OCI-LY3 (cell line): ENCODE results near the gene CBL.
A peak's percentile ranks its signal among the peaks of the same experiment; 100 is the strongest.

Source experiments
- H2AFZ ChIP-seq: fragments of 200-600, 300-600 bp; shearing (Covaris generic); 2 replicates; pipeline ENCODE4 v1.6.0; 2014; ENCODE audit warnings: antibody characterized with exemption, low read depth, low read length
- H3K27ac ChIP-seq: fragments of 200-600, 300-600 bp; sonication (generic); 2 replicates; pipeline ENCODE4 v1.5.1; 2014; ENCODE audit warnings: mild to moderate bottlenecking, low read length, moderate library complexity, mixed read lengths
- H3K27me3 ChIP-seq: fragments of 200-600, 300-600 bp; sonication (generic); 2 replicates; pipeline ENCODE4 v1.6.1; 2014; ENCODE audit warnings: low read depth, low read length, mixed read lengths
- H3K36me3 ChIP-seq: fragments of 200-600, 300-600 bp; sonication (generic); replicated peaks from 2 replicates; pipeline ENCODE3; 2014; ENCODE audit warnings: low read depth, low read length, mixed read lengths
- H3K4me1 ChIP-seq: fragments of 300-600, 200-600 bp; sonication (generic); 2 replicates; pipeline ENCODE4 v1.6.1; 2014; ENCODE audit warnings: low read length, mixed read lengths
- H3K4me2 ChIP-seq: fragments of 200-600, 300-600 bp; sonication (generic); 2 replicates; pipeline ENCODE4 v1.6.1; 2014; ENCODE audit warnings: low read length, mixed read lengths
- H3K4me3 ChIP-seq: fragments of 300-600, 200-600 bp; sonication (generic); 2 replicates; pipeline ENCODE4 v1.5.1; 2014; ENCODE audit warnings: antibody characterized with exemption, mild to moderate bottlenecking, low read length, moderate library complexity
- H3K79me2 ChIP-seq: fragments of 300-600, 200-600 bp; shearing (Covaris generic); 2 replicates; pipeline ENCODE4 v1.6.1; 2014; ENCODE audit warnings: mild to moderate bottlenecking, low read length, mixed read lengths
- H3K9ac ChIP-seq: fragments of 300-600, 200-600 bp; shearing (Covaris generic); 2 replicates; pipeline ENCODE4 v1.6.0; 2014; ENCODE audit warnings: mild to moderate bottlenecking, low read length, moderate library complexity
- H3K9me3 ChIP-seq: fragments of 200-600, 300-600 bp; shearing (Covaris generic); 2 replicates; pipeline ENCODE4 v1.6.1; 2014; ENCODE audit warnings: low read length, mixed read lengths; ENCODE audit not compliant: insufficient read depth
- H4K20me1 ChIP-seq: fragments of 200-600, 300-600 bp; sonication (generic); 2 replicates; pipeline ENCODE4 v1.6.1; 2016; ENCODE audit warnings: low read length, mixed read lengths; ENCODE audit not compliant: insufficient read depth
- EZH2phosphoT487 ChIP-seq: fragments of 200-600 bp; shearing (Covaris generic); IDR thresholded peaks from 2 replicates; pipeline ENCODE4 v1.6.1; 2018; ENCODE audit warnings: antibody characterized with exemption, mixed run types, low read depth
- TF ChIP-seq, protein P1 (sequence below): fragments of 200-600, 300-600 bp; sonication (generic); IDR thresholded peaks from 2 replicates; pipeline ENCODE4 v1.5.1; 2014; ENCODE audit warnings: antibody characterized with exemption, low read length, low read depth

CBL gene

DNA sequence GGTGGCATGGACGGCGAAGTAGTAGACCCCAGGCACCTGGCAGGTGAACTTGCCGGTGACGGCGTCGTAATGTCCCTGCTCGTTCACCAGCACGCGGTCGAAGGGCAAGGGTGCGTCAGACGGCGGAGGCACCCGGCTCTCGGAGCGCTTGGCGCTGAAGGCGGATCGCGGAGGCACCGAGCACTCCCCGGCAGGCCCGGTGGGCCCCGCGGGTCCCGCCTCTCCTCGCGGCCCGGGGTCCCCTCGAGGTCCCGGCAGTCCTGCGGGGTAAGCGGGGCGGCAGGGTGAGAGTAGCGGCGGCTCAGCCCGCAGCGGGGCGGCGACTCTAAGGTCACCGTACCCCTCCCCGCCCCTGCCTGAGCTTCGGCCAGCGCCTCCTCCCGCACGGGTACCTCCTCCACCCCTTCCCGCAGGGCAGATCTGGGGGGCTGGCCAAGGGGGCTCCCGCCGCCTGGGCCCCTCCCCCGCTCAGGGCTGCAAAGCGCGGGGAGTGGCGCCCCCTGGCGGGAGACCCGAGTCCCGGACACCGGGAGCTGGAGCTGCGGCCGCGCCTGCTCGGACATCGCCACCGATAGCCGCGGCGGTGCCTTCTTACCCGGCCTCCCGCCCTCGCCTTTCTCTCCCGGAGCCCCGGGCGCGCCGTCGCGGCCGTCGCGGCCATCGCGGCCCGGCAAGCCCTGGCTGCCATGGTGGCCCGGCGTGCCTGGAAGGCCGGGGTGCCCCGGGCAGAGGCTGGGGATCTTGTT is 133.6 kb downstream of the CBL start:
- H3K4me3 ChIP-seq, result no peak overlapping the region
- H3K9ac ChIP-seq, result no peak overlapping the region
- peaks cover 9% of the 10 kb centered on the region for H3K36me3 ChIP-seq
- no peak overlapping the region for H3K4me2 ChIP-seq
- peaks cover 24% of the 10 kb centered on the region for H3K79me2 ChIP-seq
- H3K9me3 ChIP-seq, result no peaks in the 10 kb centered on the region
- TF ChIP-seq EZH2phosphoT487, result no peak
- TF ChIP-seq, protein P1, sequence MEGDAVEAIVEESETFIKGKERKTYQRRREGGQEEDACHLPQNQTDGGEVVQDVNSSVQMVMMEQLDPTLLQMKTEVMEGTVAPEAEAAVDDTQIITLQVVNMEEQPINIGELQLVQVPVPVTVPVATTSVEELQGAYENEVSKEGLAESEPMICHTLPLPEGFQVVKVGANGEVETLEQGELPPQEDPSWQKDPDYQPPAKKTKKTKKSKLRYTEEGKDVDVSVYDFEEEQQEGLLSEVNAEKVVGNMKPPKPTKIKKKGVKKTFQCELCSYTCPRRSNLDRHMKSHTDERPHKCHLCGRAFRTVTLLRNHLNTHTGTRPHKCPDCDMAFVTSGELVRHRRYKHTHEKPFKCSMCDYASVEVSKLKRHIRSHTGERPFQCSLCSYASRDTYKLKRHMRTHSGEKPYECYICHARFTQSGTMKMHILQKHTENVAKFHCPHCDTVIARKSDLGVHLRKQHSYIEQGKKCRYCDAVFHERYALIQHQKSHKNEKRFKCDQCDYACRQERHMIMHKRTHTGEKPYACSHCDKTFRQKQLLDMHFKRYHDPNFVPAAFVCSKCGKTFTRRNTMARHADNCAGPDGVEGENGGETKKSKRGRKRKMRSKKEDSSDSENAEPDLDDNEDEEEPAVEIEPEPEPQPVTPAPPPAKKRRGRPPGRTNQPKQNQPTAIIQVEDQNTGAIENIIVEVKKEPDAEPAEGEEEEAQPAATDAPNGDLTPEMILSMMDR, result peak; percentile 12; the same call in 1 of the 2 replicates
- H2AFZ ChIP-seq, result no peak overlapping the region
- H4K20me1 ChIP-seq, result no peaks in the 10 kb centered on the region; the same call in 1 of the 2 replicates
- H3K27me3 ChIP-seq, result peaks cover 4% of the 10 kb centered on the region; the same call in 1 of the 2 replicates
- H3K27ac ChIP-seq, result no peak overlapping the region
- H3K4me1 ChIP-seq, result peaks cover 15% of the 10 kb centered on the region

DNA sequence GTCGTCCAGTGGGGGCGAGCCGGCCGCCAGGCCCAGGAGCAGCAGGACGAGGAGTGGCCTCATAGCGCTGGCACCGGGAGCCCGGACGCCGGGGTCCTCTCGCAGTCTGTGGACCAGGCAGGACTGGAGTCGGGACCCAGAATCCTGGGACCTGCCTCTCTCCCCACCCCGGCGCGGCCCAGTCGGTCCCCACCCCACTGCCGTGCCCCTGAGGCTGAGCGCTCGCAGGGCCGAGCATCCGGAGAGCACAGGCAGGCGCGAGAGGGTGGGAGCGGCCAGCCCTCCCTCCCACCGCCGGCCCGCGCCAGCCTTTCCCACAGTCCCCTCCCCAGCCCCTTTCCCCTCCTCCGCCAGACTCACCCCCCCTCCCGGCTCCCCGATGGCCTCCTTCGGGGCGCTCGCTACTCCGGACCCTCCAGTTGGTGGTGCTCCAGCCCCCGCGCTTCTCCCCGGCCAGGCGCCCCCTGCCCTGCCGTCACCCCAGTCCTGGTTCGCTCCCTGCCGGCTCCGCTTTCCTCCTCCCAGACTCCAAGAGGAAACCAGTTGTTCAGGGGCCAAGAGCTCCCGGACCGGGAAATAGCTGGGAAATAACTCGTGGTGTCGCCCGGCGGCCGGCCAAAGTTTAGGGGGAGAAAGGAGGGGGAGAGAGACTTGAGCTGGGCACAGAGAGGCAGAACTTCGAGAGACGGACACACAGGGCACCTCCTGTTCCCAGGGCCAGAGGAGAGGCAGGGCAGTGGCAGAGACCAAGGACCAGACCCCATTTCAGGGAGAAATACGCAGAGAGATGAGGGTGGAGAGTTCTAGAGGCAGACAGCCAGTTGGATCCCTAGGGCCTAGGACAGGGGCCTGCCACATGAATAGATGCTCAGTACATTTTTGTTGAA is 134.4 kb downstream of the CBL start, which contains the start of gene C1QTNF5:
C1QTNF5 (minus strand) TSS at position 549 of the 887 bp plus-strand sequence; CDS start at position 63, 486 bp downstream.
- H4K20me1 ChIP-seq, result no peaks in the 10 kb centered on the region; the same call in 1 of the 2 replicates
- no peak for TF ChIP-seq EZH2phosphoT487
- TF ChIP-seq, protein P1, result no peak
- peaks cover 16% of the 10 kb centered on the region for H3K79me2 ChIP-seq
- no peak within 1 kb of the TSS for H2AFZ ChIP-seq
- H3K4me3 ChIP-seq, result no peak within 1 kb of the TSS
- no peak within 1 kb of the TSS for H3K9ac ChIP-seq
- peaks cover 9% of the 10 kb centered on the region for H3K36me3 ChIP-seq
- H3K4me1 ChIP-seq, result peaks cover 7% of the 10 kb centered on the region
- no peak within 1 kb of the TSS for H3K4me2 ChIP-seq
- no peaks in the 10 kb centered on the region for H3K9me3 ChIP-seq
- H3K27ac ChIP-seq, result no peak within 1 kb of the TSS
- peaks cover 4% of the 10 kb centered on the region; the same call in 1 of the 2 replicates for H3K27me3 ChIP-seq

DNA sequence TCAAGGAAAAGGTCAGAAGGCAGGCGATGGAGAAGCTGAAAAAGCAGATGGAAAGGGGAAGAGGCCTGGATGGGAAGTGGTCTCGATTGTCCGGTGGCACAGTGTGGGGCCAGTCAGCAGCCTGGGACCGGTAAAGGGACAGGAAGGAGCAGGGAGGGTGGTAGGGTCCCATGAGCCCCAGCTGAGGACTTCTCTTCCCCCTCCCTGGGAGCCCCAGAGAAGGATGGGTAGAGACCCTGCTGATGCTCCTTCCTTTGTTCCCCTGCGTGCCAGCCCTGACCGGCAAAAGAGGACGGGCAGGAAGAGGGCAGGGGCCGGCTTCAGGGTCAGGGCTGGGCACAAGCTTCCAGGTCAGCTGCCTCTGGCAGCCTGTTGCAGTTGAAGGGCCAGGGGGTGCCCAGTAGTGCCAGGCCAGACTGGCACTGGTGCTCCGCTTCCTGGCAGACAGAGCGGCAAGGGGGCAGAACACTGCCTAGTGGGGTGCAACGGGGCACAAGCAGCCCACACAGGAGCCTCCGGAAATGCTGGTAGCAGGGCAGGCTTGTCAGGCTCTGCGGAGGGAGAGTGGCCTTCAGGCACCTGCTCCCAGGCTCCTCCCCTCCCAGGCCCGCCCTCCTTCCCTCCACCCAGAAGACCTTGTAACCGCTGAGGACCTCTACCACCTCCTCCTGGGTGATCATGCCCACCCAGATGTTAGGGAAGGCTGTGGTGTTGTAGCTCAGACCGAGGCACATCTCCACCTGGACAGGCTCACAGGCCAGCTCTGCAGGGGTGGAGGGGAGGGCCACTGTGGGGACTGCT is 135.3 kb downstream of the CBL start:
- Histone ChIP-seq H3K9ac (no peak overlapping the region), H3K4me1 (peaks cover 6% of the 10 kb centered on the region; the same call in 1 of the 2 replicates), H3K27ac (no peak overlapping the region), H2AFZ (no peak overlapping the region), H3K36me3 (peaks cover 9% of the 10 kb centered on the region), H3K79me2 (peaks cover 9% of the 10 kb centered on the region; the same call in 1 of the 2 replicates), H3K27me3 (peaks cover 7% of the 10 kb centered on the region; the same call in 1 of the 2 replicates), H3K9me3 (no peaks in the 10 kb centered on the region), H3K4me3 (no peak overlapping the region), H4K20me1 (no peaks in the 10 kb centered on the region; the same call in 1 of the 2 replicates), H3K4me2 (no peak overlapping the region)
- TF ChIP-seq, protein P1, result no peak
- no peak for TF ChIP-seq EZH2phosphoT487
